Neural cell (in vitro differentiated cells): ENCODE results near the gene PALB2. TPM values are rescaled to one million over a fixed set of nuclear protein-coding genes. Genes with fewer than 3 reads are reported as not detected.
A peak's percentile ranks its signal among the peaks of the same experiment; 100 is the strongest.

ENCODE experiments used
- H2AFZ ChIP-seq: fragments of 200-600, 300-800 bp; sonication (generic), shearing (Covaris generic); 2 replicates; pipeline ENCODE4 v1.6.0; 2014; ENCODE audit warnings: low read depth, mild to moderate bottlenecking, antibody characterized with exemption, low read length, moderate library complexity
- H3F3A ChIP-seq: fragments of 200-600 bp; shearing (Covaris generic); 2 replicates; pipeline ENCODE4 v1.6.1; 2016; ENCODE audit warnings: mild to moderate bottlenecking, moderate library complexity, mixed read lengths, antibody characterized with exemption, low read length; ENCODE audit not compliant: insufficient read depth, poor library complexity, severe bottlenecking
- H3K27ac ChIP-seq: fragments of 200-600, 300-800 bp; sonication (generic), shearing (Covaris generic); 2 replicates; pipeline ENCODE4 v1.5.1; 2014; ENCODE audit warnings: mild to moderate bottlenecking, low read length, moderate library complexity
- H3K27me3 ChIP-seq: fragments of 300-800, 200-600 bp; sonication (generic), shearing (Covaris generic); 2 replicates; pipeline ENCODE4 v1.6.0; 2014; ENCODE audit warnings: mild to moderate bottlenecking, low read depth, low read length, moderate library complexity; ENCODE audit not compliant: insufficient read depth
- H3K36me3 ChIP-seq: fragments of 300-800, 200-600 bp; sonication (generic), shearing (Covaris generic); 2 replicates; pipeline ENCODE4 v1.5.1; 2014; ENCODE audit warnings: mild to moderate bottlenecking, antibody characterized with exemption, low read length, moderate library complexity; ENCODE audit not compliant: insufficient read depth
- H3K4me2 ChIP-seq: fragments of 300-800, 200-600 bp; sonication (generic), shearing (Covaris generic); 2 replicates; pipeline ENCODE4 v1.6.0; 2014; ENCODE audit warnings: mild to moderate bottlenecking, low read length
- H3K4me3 ChIP-seq: fragments of 300-800, 200-600 bp; sonication (generic), shearing (Covaris generic); 2 replicates; pipeline ENCODE4 v1.5.1; 2014; ENCODE audit warnings: mild to moderate bottlenecking, low read length, moderate library complexity
- H3K79me2 ChIP-seq: fragments of 200-600 bp; shearing (Covaris generic); replicated peaks from 2 replicates; pipeline ENCODE4 v1.6.0; 2014; ENCODE audit warnings: mild to moderate bottlenecking, low read length, moderate library complexity; ENCODE audit not compliant: insufficient read depth
- H3K9ac ChIP-seq: fragments of 300-800, 200-600 bp; sonication (generic), shearing (Covaris generic); 2 replicates; pipeline ENCODE4 v1.6.1; 2016; ENCODE audit warnings: mild to moderate bottlenecking, low read length, mixed read lengths
- H3K9me2 ChIP-seq: fragments of 200-600 bp; shearing (Covaris generic); 2 replicates; pipeline ENCODE4 v1.6.1; 2016; ENCODE audit warnings: mild to moderate bottlenecking, low read length, mixed read lengths; ENCODE audit not compliant: insufficient read depth
- H3K9me3 ChIP-seq: fragments of 200-600, 300-800 bp; sonication (generic), shearing (Covaris generic); 2 replicates; pipeline ENCODE4 v1.6.1; 2016; ENCODE audit warnings: mild to moderate bottlenecking, mixed run types, low read length, moderate library complexity, mixed read lengths
- H4K20me1 ChIP-seq: fragments of 200-600 bp; shearing (Covaris generic); 2 replicates; pipeline ENCODE4 v1.6.1; 2016; ENCODE audit warnings: mild to moderate bottlenecking, mixed run types; ENCODE audit not compliant: insufficient read depth
- EP300 ChIP-seq: fragments of 450-650 bp; conservative IDR thresholded peaks from 2 replicates; pipeline ENCODE4 v1.6.1; 2014; ENCODE audit warnings: antibody characterized with exemption, mild to moderate bottlenecking, moderate library complexity; ENCODE audit not compliant: poor library complexity, severe bottlenecking
- EZH2 ChIP-seq: fragments of 200-600, 300-800 bp; shearing (Covaris generic), sonication (generic); IDR thresholded peaks from 2 replicates; pipeline ENCODE4 v1.6.1; 2014; ENCODE audit warnings: antibody characterized with exemption, low read length, borderline replicate concordance, mild to moderate bottlenecking; ENCODE audit not compliant: insufficient read depth, poor library complexity, severe bottlenecking
- MXI1 ChIP-seq: fragments of 450-650 bp; conservative IDR thresholded peaks from 2 replicates; pipeline ENCODE4 v1.6.1; 2014; ENCODE audit warnings: antibody characterized with exemption, mild to moderate bottlenecking; ENCODE audit not compliant: poor library complexity, severe bottlenecking
- POLR2AphosphoS5 ChIP-seq: IDR thresholded peaks from 2 replicates; pipeline ENCODE4 v1.6.1; 2012
- RAD21 ChIP-seq: fragments of 450-650 bp; conservative IDR thresholded peaks from 2 replicates; pipeline ENCODE4 v1.6.1; 2014; ENCODE audit warnings: antibody characterized with exemption, mild to moderate bottlenecking, moderate library complexity
- SMC3 ChIP-seq: fragments of 450-650 bp; conservative IDR thresholded peaks from 2 replicates; pipeline ENCODE4 v1.6.1; 2014; ENCODE audit warnings: antibody characterized with exemption, mild to moderate bottlenecking, moderate library complexity; ENCODE audit not compliant: poor library complexity
- TAF1 ChIP-seq: IDR thresholded peaks from 2 replicates; pipeline ENCODE4 v1.6.1; 2012; ENCODE audit warnings: low read depth
- polyA plus RNA-seq: library from polyadenylated mRNA; depleted of rRNA; stranded (reverse); fragments of >200 nt; gene quantifications from 2 replicates; pipeline ENCODE4 v1.2.3, GENCODE V29; 2014
- TF ChIP-seq, protein P1 (sequence below): fragments of 450-650 bp; IDR thresholded peaks from 2 replicates; pipeline ENCODE4 v1.5.1; 2014; ENCODE audit warnings: antibody characterized with exemption, mild to moderate bottlenecking, moderate library complexity; ENCODE audit not compliant: poor library complexity, severe bottlenecking
- TF ChIP-seq, protein P2 (sequence below): IDR thresholded peaks from 2 replicates; pipeline ENCODE4 v1.6.1; 2012; ENCODE audit warnings: borderline replicate concordance

PALB2 gene
- polyA plus RNA-seq, 1 donor from 2014 or later: 6.5 TPM

DNA sequence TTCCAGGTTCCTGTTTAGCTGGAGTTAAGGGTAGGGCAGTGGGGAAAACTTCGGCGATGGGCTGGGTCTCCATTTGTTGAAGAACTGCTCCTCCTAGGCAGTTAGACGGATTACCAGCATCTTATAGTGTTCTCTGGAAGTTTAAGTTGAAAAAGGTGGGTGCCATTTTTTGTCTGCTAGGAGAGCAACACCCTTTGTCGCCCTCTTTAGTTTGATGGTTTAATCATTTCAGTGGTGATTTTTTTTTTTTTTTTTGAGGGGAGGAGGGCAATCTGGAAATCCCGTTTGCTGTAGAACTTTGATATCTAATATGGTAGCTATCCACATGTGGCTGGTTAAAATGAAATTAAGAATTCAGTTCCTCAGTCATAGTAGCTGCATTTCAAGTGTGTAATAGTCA is 79.5 kb downstream of the PALB2 start:
- Histone ChIP-seq H2AFZ (no peak overlapping the region), H3K27ac (no peak overlapping the region), H3K4me3 (no peak overlapping the region), H3K4me2 (no peak overlapping the region), H3K27me3 (no peaks in the 10 kb centered on the region), H3K36me3 (no peaks in the 10 kb centered on the region), H3K79me2 (peaks cover 27% of the 10 kb centered on the region), H4K20me1 (no peaks in the 10 kb centered on the region), H3K9ac (no peak overlapping the region), H3K9me2 (no peaks in the 10 kb centered on the region), H3F3A (no peaks in the 10 kb centered on the region), H3K9me3 (no peaks in the 10 kb centered on the region)
- TF ChIP-seq POLR2AphosphoS5: no peak
- TF ChIP-seq, protein P1, sequence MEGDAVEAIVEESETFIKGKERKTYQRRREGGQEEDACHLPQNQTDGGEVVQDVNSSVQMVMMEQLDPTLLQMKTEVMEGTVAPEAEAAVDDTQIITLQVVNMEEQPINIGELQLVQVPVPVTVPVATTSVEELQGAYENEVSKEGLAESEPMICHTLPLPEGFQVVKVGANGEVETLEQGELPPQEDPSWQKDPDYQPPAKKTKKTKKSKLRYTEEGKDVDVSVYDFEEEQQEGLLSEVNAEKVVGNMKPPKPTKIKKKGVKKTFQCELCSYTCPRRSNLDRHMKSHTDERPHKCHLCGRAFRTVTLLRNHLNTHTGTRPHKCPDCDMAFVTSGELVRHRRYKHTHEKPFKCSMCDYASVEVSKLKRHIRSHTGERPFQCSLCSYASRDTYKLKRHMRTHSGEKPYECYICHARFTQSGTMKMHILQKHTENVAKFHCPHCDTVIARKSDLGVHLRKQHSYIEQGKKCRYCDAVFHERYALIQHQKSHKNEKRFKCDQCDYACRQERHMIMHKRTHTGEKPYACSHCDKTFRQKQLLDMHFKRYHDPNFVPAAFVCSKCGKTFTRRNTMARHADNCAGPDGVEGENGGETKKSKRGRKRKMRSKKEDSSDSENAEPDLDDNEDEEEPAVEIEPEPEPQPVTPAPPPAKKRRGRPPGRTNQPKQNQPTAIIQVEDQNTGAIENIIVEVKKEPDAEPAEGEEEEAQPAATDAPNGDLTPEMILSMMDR: no peak
- no peak for TF ChIP-seq TAF1
- no peak for TF ChIP-seq RAD21
- TF ChIP-seq EZH2: no peak
- TF ChIP-seq MXI1: no peak
- no peak for TF ChIP-seq SMC3
- TF ChIP-seq EP300: no peak
- TF ChIP-seq, protein P2, sequence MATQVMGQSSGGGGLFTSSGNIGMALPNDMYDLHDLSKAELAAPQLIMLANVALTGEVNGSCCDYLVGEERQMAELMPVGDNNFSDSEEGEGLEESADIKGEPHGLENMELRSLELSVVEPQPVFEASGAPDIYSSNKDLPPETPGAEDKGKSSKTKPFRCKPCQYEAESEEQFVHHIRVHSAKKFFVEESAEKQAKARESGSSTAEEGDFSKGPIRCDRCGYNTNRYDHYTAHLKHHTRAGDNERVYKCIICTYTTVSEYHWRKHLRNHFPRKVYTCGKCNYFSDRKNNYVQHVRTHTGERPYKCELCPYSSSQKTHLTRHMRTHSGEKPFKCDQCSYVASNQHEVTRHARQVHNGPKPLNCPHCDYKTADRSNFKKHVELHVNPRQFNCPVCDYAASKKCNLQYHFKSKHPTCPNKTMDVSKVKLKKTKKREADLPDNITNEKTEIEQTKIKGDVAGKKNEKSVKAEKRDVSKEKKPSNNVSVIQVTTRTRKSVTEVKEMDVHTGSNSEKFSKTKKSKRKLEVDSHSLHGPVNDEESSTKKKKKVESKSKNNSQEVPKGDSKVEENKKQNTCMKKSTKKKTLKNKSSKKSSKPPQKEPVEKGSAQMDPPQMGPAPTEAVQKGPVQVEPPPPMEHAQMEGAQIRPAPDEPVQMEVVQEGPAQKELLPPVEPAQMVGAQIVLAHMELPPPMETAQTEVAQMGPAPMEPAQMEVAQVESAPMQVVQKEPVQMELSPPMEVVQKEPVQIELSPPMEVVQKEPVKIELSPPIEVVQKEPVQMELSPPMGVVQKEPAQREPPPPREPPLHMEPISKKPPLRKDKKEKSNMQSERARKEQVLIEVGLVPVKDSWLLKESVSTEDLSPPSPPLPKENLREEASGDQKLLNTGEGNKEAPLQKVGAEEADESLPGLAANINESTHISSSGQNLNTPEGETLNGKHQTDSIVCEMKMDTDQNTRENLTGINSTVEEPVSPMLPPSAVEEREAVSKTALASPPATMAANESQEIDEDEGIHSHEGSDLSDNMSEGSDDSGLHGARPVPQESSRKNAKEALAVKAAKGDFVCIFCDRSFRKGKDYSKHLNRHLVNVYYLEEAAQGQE: no peak

DNA sequence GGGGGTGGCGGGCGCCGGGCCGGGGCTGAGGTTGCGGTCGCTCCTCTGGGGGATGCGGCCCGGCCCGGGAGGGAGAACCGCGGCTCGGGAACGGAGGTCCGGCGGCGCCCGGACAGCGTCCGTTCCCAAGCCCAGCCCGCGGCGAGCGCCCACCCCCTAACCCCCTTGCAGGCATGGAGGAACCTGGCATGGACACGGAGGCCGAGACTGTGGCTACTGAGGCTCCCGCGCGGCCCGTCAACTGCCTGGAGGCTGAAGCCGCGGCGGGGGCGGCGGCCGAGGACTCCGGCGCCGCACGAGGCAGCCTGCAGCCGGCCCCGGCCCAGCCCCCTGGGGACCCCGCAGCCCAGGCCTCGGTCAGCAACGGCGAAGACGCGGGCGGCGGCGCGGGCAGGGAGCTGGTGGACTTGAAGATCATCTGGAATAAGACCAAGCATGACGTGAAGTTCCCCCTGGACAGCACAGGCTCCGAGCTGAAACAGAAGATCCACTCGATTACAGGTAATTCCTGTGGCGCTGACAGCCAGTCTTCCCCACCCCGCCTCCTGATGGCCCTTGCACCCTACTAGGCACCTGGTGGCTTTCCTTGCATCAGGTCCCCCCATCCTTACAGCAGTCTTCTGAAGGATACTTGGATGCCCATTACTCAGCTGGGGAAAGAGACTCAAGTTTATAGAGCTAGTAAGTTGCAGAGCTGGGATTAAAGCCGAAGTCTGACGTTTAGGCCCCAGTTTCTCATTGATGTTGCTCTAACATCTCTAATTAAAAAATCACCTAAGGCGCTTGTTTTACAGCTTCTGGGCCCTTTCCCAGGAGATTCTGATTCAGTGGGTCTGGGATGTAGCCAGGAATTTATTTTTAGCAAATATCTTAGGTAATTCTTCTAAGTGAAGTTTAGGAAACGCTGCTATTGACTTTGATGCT is 83.1 kb downstream of the PALB2 start:
- Histone ChIP-seq H3K9ac (peak overlapping the region; percentile 88), H3K4me2 (peak overlapping the region; percentile 88), H3F3A (no peaks in the 10 kb centered on the region), H3K36me3 (no peaks in the 10 kb centered on the region), H3K27me3 (no peaks in the 10 kb centered on the region), H3K27ac (peak overlapping the region; percentile 88), H4K20me1 (no peaks in the 10 kb centered on the region), H3K9me2 (no peaks in the 10 kb centered on the region), H3K9me3 (no peaks in the 10 kb centered on the region), H2AFZ (peak overlapping the region; percentile 36), H3K4me3 (peak overlapping the region; percentile 78), H3K79me2 (peaks cover 27% of the 10 kb centered on the region)
- TF ChIP-seq TAF1 (peak; percentile 8), RAD21 (no peak)
